AG04450 (cell line): Measurements from ENCODE around the gene CNOT4. TPM values are rescaled to one million over a fixed set of nuclear protein-coding genes. Genes with fewer than 3 reads are reported as not detected.

ENCODE experiments used
- CTCF ChIA-PET: fragments of 300-600, 350-600 bp; formaldehyde crosslinking; extraction: SDS; loops from one replicate; lab custom pipeline; 2022; ENCODE audit warnings: antibody characterized with exemption, inconsistent platforms; lab: Charles Lee
- POLR2A ChIA-PET: fragments of 350-600 bp; formaldehyde crosslinking; extraction: SDS; loops from one replicate; lab custom pipeline; 2021; ENCODE audit warnings: antibody characterized with exemption, inconsistent platforms; lab: Yijun Ruan, JAX
- DNase-seq: peaks from one replicate; pipeline ENCODE4 v3.0.0-alpha.2; 2011; ENCODE audit warnings: low read depth, low spot score
- H3K27ac ChIP-seq: one replicate; pipeline ENCODE4 v1.5.1; 2012; ENCODE audit warnings: low read depth, low read length, control low read depth
- H3K27me3 ChIP-seq: one replicate; pipeline ENCODE4 v1.6.0; 2012; ENCODE audit warnings: low read length; ENCODE audit not compliant: control insufficient read depth, insufficient read depth
- H3K4me3 ChIP-seq: 2 replicates; pipeline ENCODE4 v1.5.1; 2011; ENCODE audit warnings: mild to moderate bottlenecking, low read depth, low read length, control low read depth
- H3K9me3 ChIP-seq: 2 replicates; pipeline ENCODE4 v1.5.1; 2012; ENCODE audit warnings: low read length; ENCODE audit not compliant: control insufficient read depth, insufficient read depth
- CTCF ChIP-seq: IDR thresholded peaks from 2 replicates; pipeline ENCODE4 v1.5.1; 2011; ENCODE audit warnings: low read depth, low read length, control low read depth, inconsistent platforms
- polyA plus RNA-seq: library from polyadenylated mRNA; depleted of rRNA; stranded (reverse); fragments of >200 nt; gene quantifications from 2 replicates; pipeline ENCODE4 v1.2.3, GENCODE V29; 2011

Gene CNOT4
- polyA plus RNA-seq, 1 experiment: 17.0 TPM

GRCh38 chr7:135390829-135391228, 119.1 kb downstream of the CNOT4 start:
- POLR2A ChIA-PET: no interaction called here
- CTCF ChIA-PET: interaction anchor here (0.5 kb wide), 1 partner anchor 23 kb away, joined by 3 read pairs; no protein-coding TSS in a partner anchor
- no peaks in the 10 kb centered on the region for H3K27me3 ChIP-seq
- no peaks in the 10 kb centered on the region for H3K9me3 ChIP-seq
- no peak for DNase-seq
- H3K27ac ChIP-seq: no peak overlapping the region
- no peak for TF ChIP-seq CTCF
- no peak overlapping the region for H3K4me3 ChIP-seq

- no peaks in the 10 kb centered on the region for H3K9me3 ChIP-seq
- no peak overlapping the region for H3K4me3 ChIP-seq
- DNase-seq: no peak
- no peaks in the 10 kb centered on the region for H3K27me3 ChIP-seq
- ChIA-PET CTCF (interaction anchor here (0.5 to 0.6 kb wide), 2 partner anchors 22 to 1454 kb away, joined by 3 read pairs; no protein-coding TSS in a partner anchor), POLR2A (no interaction called here)
- no peak overlapping the region for H3K27ac ChIP-seq
- no peak for TF ChIP-seq CTCF
Observed at GRCh38 chr7:135389971-135390370, 119.9 kb downstream of the CNOT4 start.

GRCh38 chr7:135388616-135389015, 121.3 kb downstream of the CNOT4 start:
- no peak for TF ChIP-seq CTCF
- no peak overlapping the region for H3K27ac ChIP-seq
- no peak for DNase-seq
- ChIA-PET POLR2A (no interaction called here), CTCF (no interaction called here)
- no peaks in the 10 kb centered on the region for H3K9me3 ChIP-seq
- H3K4me3 ChIP-seq: no peak overlapping the region
- H3K27me3 ChIP-seq: no peaks in the 10 kb centered on the region

GRCh38 chr7:135386776-135387175, 123.1 kb downstream of the CNOT4 start:
- Histone ChIP-seq H3K9me3 (no peaks in the 10 kb centered on the region), H3K27me3 (no peaks in the 10 kb centered on the region), H3K4me3 (no peak overlapping the region), H3K27ac (no peak overlapping the region)
- ChIA-PET POLR2A (no interaction called here), CTCF (interaction anchor here (1.0 kb wide), 1 partner anchor 171 kb away, joined by 3 read pairs; no protein-coding TSS in a partner anchor)
- DNase-seq: no peak
- no peak for TF ChIP-seq CTCF

- no peak overlapping the region for H3K4me3 ChIP-seq
- no peak for DNase-seq
- H3K9me3 ChIP-seq: no peaks in the 10 kb centered on the region
- no peaks in the 10 kb centered on the region for H3K27me3 ChIP-seq
- no peak for TF ChIP-seq CTCF
- ChIA-PET CTCF (interaction anchor here (1.0 to 1.4 kb wide), 2 partner anchors 105 to 172 kb away, joined by 3 to 5 read pairs; no protein-coding TSS in a partner anchor), POLR2A (no interaction called here)
- H3K27ac ChIP-seq: no peak overlapping the region
Observed at GRCh38 chr7:135386181-135386580, 123.7 kb downstream of the CNOT4 start.
